ENCODE measurements around the gene MAGEB18. TPM values are rescaled to one million over a fixed set of nuclear protein-coding genes. Genes with fewer than 3 reads are reported as not detected.

The MAGEB18 gene
- not detected for polyA plus RNA-seq (ENCODE audit: low read depth in 6 of 6)

DNA sequence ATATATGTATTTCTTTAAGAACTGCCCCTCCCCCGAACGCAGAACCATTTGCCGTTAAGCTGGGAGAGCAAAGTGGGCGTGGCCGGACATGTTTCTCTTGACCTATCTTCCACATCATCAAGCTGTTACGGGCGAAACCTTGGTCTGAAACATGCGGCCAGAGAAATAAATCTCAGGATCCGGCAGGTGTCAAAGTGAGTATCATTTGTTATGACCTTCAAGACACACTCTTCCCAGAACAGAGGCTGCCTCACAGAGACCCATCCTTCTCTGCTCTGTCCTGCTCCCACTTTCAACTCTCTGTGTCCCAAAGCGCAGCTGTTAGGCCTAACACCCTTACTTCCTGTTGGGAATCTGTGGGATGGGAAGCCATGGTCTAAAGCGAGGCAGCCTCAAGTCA is at the start of gene MAGEB18:
TSS of gene MAGEB18 (plus strand) at position 70 of the 400 bp plus-strand sequence. CDS start 643 bp downstream, outside the sequence.
- H3K4me1 Mint-ChIP-seq = no peaks in the 10 kb centered on the region
- H3K36me3 Mint-ChIP-seq = no peaks in the 10 kb centered on the region
- ATAC-seq (ENCODE audit: low read depth in 2 of 2) (no peak), DNase-seq (no peak)
- H3K9me3 Mint-ChIP-seq = peaks cover 0 to 17% (median 7%) of the 10 kb centered on the region in 7 donors
- no peak within 1 kb of the TSS for H3K27ac Mint-ChIP-seq
- no peak within 1 kb of the TSS for H3K4me3 Mint-ChIP-seq
- H3K27me3 Mint-ChIP-seq = no peaks in the 10 kb centered on the region

DNA sequence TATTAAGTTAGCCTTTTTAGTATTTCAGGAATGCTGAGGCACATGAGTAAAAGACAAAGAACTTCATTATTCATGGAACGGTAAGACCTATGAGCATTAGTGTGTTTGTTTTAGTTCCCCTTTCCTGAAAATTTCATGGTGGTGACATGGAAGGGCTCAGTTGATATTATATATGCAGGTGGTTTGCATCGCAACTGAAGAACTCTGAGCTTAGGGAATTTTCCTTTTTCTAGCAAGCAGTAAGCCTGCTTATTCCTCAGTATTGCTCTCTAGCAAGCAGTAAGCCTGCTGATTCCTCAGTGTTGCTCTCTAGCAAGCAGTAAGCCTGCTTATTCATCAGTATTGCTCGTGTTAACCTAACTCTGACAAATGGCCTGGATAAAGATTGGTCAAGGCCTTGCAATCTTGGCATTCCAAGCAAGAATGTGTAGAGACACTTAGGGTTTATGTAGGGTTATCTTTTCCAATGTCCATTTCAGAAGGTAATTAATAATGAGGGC is 37.7 kb upstream of the MAGEB18 start:
- H3K27me3 Mint-ChIP-seq = no peaks in the 10 kb centered on the region
- peaks cover 0 to 2% (median 0%) of the 10 kb centered on the region in 7 donors for H3K9me3 Mint-ChIP-seq
- DNase-seq (no peak), ATAC-seq (ENCODE audit: low read depth in 2 of 2) (no peak)
- no peak overlapping the region for H3K4me3 Mint-ChIP-seq
- no peak overlapping the region for H3K27ac Mint-ChIP-seq
- no peaks in the 10 kb centered on the region for H3K4me1 Mint-ChIP-seq
- H3K36me3 Mint-ChIP-seq = no peaks in the 10 kb centered on the region

- H3K27me3 Mint-ChIP-seq = no peaks in the 10 kb centered on the region
- H3K36me3 Mint-ChIP-seq = no peaks in the 10 kb centered on the region
- H3K4me1 Mint-ChIP-seq = no peaks in the 10 kb centered on the region
- ATAC-seq (ENCODE audit: low read depth in 2 of 2) (no peak), DNase-seq (no peak)
- H3K4me3 Mint-ChIP-seq = no peak overlapping the region
- peaks cover 0 to 6% (median 2%) of the 10 kb centered on the region in 7 donors for H3K9me3 Mint-ChIP-seq
- no peak overlapping the region for H3K27ac Mint-ChIP-seq
Measured at GRCh38 chrX:26109142-26109541, 29.0 kb upstream of the MAGEB18 start.

DNA sequence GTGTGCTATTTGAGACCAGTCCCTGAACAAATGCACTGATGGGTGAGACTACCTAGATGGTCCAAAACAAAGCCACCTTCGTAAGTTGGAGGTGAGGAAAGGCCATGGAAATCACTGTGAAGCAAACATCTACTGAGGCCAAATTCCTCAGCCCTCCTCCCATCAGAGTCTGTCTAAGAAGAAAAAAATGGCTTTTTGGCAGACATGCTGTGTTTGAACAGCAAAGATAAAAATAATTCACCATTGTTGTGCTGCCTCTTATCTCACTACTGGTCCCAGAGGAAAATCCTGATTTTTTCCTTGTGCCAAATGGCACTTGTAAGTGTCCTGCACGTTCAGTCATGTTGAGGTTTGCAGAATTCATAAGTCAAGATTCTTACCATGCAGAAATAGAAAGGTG is 7.9 kb downstream of the MAGEB18 start:
- ATAC-seq (ENCODE audit: low read depth in 2 of 2) = no peak
- no peaks in the 10 kb centered on the region for H3K36me3 Mint-ChIP-seq
- DNase-seq = no peak
- no peaks in the 10 kb centered on the region for H3K27me3 Mint-ChIP-seq
- peaks cover 0 to 11% (median 6%) of the 10 kb centered on the region in 7 donors for H3K9me3 Mint-ChIP-seq
- H3K4me3 Mint-ChIP-seq = no peak overlapping the region
- no peaks in the 10 kb centered on the region for H3K4me1 Mint-ChIP-seq
- H3K27ac Mint-ChIP-seq = no peak overlapping the region

- no peak for ATAC-seq (ENCODE audit: low read depth in 2 of 2)
- no peaks in the 10 kb centered on the region for H3K4me1 Mint-ChIP-seq
- H3K4me3 Mint-ChIP-seq = no peak within 1 kb of the TSS
Measured at GRCh38 chrX:26160301-26160700, 22.2 kb downstream of the MAGEB18 start, which contains the start of gene MAGEB6B. Gene MAGEB6B, plus strand, starts transcription at chrX:26160601. Its CDS starts 0 bp downstream, at chrX:26160601.

More at GRCh38 chrX:26160301-26160700, 22.2 kb downstream of the MAGEB18 start, which contains the start of gene MAGEB6B:
- Mint-ChIP-seq H3K36me3 (no peaks in the 10 kb centered on the region), H3K9me3 (peaks cover 0 to 11% (median 7%) of the 10 kb centered on the region in 7 donors), H3K27me3 (no peaks in the 10 kb centered on the region), H3K27ac (no peak within 1 kb of the TSS)
- DNase-seq = no peak

Other genes with a start within 250 kb of the MAGEB18 start
- not detected for gene MAGEB6B, start 22.3 kb downstream of the MAGEB18 start, polyA plus RNA-seq (ENCODE audit: low read depth in 6 of 6)
- not detected for gene MAGEB6, start 54.1 kb downstream of the MAGEB18 start, polyA plus RNA-seq (ENCODE audit: low read depth in 6 of 6)
- not detected for gene MAGEB5, start 77.8 kb downstream of the MAGEB18 start, polyA plus RNA-seq (ENCODE audit: low read depth in 6 of 6)